Measurements from ENCODE around the gene CCDC171.

DNA sequence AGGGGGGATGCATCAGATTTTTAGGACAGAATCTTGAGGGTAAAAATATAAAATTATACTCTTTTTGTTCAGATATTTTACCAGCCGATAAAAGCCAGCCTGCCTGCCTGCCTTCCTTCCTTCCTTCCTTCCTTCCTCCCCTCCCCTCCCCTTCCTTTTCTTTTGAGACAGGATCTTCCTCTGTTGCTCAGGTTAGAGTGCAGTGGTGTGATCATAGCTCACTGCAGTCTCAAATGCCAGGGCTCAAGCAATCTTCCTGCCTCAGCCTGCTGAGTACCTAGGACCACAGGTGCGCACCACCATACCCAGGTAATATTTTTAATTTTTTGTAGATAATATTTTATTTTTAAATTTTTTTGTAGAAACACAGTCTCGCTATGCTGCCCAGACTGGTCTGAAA lies 330.0 kb downstream of the CCDC171 start:
- TF ChIP-seq, protein P1, sequence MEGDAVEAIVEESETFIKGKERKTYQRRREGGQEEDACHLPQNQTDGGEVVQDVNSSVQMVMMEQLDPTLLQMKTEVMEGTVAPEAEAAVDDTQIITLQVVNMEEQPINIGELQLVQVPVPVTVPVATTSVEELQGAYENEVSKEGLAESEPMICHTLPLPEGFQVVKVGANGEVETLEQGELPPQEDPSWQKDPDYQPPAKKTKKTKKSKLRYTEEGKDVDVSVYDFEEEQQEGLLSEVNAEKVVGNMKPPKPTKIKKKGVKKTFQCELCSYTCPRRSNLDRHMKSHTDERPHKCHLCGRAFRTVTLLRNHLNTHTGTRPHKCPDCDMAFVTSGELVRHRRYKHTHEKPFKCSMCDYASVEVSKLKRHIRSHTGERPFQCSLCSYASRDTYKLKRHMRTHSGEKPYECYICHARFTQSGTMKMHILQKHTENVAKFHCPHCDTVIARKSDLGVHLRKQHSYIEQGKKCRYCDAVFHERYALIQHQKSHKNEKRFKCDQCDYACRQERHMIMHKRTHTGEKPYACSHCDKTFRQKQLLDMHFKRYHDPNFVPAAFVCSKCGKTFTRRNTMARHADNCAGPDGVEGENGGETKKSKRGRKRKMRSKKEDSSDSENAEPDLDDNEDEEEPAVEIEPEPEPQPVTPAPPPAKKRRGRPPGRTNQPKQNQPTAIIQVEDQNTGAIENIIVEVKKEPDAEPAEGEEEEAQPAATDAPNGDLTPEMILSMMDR (conservative IDR thresholded peaks at IDR 0.05; ENCODE audit: low read length), result no peak
- TF ChIP-seq EZH2phosphoT487 (IDR thresholded peaks at IDR 0.05; ENCODE audit: borderline replicate concordance, low read depth, low read length), result no peak
